8988T (cell line): Measurements from ENCODE around the gene MPHOSPH8.
"Not testable (repeated sequence)": the region's sequence is repeated elsewhere in the genome, so short reads cannot be mapped to it uniquely, and the experiment has no call there.

Source experiments
- DNase-seq: peaks from one replicate; pipeline ENCODE4 v3.0.0; 2011

The MPHOSPH8 gene

DNA sequence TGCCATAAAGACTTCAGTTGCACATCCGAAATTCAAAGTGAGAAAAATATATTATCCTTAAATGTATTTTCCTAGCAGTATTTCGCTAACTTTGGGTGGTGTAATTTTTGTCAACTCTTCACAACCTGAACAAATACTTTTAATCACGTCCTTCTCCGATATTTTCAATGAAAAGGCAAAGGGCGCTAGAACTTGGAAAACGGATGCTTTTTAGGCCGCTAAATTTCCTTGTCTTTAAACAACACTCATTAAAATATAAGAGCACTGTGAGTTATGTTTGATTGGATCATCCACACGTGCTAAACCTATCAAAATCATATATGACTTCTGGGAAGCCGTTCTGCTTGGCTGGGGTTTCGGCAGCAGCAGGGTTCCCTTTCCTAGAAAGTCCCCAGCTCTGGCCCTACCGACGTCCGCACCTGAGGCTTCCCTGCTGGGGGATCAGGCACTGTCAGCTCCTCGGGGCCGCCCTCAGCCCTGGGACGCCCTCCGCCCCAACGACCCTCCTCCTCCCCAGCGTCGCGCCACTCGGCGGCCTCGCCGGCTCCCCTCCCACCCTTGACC is 462 bp upstream of the MPHOSPH8 start:
- no peak for DNase-seq

DNA sequence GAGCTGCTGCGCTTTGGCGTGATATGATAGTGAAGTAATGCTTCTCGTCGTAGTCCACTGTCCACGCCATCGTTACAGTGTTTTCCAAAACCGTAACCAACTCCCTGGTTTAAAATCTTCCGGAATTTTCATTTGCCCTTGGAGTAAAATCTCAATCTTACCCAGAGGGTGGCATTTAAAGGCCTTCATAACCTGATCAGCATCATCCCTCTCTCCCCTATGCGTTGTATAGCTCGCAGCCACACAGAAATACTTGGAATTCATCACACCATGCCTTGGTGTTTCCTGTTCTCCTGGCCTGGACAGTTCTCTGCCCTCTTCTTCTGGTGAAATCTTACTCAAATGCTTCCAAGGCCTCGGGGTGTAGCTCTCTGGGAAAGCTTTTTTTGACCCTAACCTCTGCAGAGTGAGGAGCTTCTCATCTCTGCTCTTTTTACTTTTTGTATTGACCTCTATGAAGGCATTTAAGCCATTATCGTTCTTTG is 839 bp downstream of the MPHOSPH8 start:
- DNase-seq: no peak

DNA sequence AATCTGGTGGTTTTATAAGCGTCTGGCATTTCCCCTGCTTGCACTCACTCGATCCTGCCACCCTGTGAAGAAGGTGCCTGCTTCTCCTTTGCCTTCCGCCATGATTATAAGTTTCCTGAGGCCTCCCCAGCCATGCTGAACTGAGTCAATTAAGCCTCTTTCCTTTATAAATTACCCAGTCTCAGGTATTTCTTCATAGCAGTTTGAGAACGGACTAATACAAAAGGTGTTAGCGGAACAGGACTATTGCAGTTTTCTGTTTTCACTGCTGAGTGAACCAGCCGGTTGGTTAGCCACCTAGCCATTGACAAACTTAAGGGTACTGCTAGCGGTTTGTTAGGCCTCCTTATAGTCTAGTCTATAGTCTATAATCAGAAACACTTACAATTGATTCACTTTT is 2.5 kb downstream of the MPHOSPH8 start:
- not testable (repeated sequence) for DNase-seq

DNA sequence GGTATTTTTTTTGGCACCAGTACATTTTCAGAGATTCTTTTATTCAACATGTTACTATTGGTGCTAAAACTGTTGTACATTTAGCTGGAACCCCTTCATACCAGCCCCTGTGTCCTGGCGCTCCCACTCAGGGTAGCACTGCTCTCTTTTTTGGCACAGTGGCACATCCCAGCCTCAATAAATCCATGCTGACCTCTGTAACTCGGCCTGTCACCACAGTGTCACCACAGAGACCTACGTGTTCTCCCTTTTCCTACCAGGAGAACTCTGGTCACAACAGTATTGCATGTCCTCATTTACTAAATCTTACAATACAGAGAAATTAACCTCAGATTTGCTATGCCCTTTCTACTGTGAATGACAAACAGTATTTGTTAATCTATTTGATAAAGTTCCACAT is 10.2 kb downstream of the MPHOSPH8 start:
- no peak for DNase-seq

DNA sequence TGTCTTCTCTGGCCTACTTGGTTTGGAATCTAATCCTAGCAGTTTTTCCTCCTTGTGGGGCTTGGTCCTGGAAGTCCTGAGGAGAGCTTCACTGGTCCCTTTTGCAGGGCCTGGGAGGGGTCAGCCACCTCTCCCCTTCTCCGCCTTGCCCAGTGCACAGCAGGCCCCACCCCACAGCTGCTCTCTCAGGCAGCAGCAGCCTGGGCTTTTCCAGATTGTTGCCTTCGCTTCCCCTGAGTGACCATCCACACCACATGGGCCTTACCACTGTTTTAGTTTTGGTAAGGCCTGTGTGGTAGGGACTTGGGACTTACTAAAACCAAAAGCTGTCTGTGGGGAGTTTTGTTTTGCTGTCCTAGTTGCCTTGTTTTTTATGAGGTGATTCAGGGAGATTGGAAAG is 11.5 kb downstream of the MPHOSPH8 start:
- DNase-seq: no peak

DNA sequence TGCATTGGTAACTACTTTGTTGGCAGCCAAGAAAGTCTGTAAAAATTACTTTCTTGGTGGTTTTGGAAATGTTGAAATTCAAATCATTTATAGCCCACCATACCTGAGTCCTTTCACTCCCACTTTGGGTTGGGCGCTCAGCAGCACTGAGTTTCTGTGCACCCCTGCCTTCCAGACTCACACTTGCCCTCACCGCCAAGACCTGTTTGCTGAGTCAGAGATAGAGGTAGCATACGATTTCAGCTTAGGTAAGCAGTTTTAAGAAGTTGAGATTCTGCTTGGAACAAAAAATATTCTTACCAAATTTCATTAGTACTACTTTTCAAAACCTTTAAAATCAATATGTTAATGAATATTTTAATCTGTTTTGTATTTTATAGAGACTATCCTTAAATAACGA is 12.6 kb downstream of the MPHOSPH8 start:
- DNase-seq: no peak

DNA sequence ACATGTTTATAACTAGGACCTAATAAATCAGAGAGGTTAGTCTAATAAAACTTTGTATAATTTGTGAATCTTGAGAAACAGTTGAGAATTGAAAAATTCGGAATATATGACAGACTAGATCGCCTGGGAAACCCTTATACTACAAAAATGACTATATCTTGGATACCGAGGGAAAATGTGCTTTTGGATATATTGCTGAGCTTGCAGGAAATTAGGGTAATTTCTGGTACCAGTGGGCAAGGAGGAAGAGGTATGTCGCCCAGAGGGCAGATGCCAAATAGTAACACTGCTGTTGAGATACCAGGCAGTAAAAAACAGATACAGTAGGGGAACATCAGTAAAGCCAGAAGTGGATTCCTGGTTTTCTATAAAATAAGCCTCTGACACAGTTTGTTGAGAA is 17.3 kb downstream of the MPHOSPH8 start:
- DNase-seq: no peak

DNA sequence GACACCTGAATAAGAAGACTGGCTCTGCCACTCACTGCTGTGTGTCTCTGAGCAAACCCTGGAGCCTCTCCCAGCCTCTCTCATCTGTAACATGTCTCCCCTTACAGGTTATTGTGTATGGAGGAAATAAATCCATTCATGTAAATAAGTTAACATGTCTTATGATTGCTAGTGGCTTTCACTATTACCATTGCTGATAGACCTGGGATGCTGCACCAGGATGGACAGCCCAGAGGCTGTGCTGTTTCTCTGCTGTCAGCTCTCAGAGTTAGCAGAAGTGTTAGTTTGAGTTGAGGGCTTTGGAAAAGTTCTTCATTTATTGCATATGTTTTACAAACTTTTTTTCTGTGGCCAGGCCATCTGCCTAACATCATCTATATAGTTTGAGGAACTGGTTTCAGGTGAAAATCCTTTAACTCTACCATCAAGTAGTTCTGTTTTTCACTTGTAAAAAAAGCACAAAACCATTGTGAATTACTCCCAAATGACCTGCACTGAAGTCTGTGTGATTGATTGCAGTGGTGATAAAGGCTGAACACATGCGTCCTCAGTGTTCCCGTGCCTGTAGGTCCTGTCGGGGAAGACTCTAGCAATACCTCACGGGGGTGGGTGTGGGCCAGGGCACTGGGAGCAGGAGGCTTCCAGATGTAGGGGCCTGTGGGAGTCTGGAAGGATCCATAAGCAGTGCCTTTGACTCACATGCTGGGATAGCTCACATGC is 24.6 kb downstream of the MPHOSPH8 start:
- DNase-seq: no peak

DNA sequence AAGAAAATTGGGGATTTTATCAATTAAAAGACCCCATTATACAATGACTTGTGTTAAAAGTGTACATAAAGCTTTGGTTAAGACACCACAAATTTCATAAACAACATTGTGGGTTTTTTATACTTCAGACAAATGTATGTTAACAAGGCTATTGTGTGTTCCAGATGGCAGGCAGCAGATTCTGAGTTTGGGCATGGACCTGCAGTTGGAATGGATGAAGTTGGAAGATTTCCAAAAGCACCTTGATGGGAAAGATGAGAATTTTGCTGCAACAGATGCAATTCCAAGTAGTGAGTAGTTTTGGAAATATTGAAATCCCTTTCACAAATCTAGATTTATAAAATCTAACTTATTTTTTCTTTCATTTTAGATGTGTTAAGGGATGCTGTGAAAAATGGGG is 25.4 kb downstream of the MPHOSPH8 start:
- no peak for DNase-seq

DNA sequence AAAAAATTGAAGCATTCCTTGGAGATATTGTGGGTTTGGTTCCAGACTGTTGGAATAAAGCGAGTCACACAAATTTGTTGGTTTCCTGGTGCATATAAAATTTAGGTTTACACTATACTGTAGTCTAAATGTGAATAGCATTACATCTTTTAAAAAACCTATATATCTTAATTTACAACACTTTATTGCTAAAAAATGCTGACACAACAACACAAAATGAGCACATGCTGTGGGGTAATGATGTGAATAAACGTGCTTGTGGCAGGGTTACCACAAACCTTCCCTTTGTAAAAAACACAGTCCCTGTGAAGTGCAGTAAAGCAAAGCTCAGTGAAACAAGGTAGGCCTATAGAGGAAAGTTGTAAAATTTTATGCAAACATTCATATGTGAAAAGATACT is 27.7 kb downstream of the MPHOSPH8 start:
- DNase-seq: no peak

DNA sequence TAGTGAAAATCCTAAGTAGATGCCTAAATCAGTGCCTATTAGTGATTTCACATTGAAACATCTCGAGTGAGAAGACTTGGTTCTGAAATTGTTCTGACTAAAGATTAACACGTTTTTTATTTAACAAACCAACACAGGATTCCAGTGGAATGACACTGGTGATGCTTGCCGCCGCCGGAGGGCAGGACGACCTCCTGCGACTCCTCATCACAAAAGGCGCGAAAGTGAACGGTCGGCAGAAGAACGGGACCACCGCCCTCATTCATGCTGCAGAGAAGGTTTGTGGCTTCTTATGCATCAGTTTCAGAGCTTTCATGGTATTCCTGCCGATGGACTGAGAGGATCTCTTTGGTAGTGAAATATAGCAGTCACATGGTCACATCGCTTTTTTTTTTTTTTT is 28.1 kb downstream of the MPHOSPH8 start:
- no peak for DNase-seq

DNA sequence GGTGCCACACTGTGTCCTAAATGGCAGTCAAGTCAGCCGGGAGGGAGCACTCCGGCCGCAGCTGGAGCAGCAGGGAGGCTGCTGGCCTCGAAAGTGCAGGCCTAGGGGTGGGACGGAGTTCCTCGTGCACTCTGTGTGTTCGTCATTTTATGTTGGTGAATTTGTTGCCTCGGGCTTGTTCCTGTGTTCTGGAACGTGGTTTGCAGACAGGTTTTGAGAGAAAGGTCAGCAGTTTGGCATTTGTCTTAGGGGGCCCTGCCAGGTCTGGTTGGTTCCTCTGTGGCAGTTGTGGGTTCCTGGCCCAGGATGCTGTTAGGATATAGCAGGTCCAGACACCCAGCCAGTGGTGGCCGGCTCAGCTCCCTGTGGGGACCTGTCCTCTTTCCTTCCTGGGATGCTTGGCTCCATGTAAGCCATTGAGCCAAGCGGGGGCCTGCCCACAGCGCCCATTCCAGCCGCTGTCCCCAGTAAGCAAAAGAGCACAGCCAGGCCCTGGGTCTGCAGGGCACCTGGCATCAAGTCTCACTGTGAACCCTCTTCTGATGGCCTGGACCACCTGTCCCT is 30.0 kb downstream of the MPHOSPH8 start:
- DNase-seq: no peak

DNA sequence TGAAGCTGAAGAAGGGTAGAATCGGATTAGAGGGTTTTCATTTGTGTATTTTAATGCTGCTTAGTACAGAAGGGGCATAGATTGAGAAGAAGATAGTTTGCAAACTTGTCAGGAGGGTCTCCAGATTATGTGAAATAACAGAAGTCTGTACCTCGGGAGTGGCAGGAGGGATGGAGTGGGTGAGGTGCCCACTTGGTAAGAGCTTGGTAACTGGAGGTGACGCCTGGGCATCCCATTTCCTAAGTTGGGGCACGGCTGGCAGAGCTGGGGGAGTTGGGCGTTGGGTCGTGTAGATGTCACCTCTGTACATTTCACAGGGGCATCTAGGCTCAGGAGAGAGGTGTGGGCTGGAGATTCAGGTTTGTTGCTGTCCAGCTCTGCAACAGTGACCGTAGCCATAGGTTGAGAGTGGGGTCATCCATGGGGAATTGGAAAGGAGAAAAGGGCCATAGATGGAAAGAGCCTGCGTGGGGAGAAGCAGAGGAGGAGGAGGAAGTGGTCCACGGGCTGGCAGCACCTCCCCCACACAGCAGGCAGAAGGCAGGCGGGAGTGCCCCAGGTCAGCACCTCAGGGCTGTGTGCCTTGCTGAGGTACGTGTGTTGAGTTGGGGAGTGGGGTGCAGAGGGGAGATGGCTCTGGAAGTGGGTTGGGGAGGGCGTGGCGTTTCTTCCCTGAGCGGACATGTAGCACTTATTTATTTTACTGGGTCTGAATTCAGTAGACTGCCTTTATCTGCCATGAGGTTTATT is 31.2 kb downstream of the MPHOSPH8 start:
- no peak for DNase-seq

DNA sequence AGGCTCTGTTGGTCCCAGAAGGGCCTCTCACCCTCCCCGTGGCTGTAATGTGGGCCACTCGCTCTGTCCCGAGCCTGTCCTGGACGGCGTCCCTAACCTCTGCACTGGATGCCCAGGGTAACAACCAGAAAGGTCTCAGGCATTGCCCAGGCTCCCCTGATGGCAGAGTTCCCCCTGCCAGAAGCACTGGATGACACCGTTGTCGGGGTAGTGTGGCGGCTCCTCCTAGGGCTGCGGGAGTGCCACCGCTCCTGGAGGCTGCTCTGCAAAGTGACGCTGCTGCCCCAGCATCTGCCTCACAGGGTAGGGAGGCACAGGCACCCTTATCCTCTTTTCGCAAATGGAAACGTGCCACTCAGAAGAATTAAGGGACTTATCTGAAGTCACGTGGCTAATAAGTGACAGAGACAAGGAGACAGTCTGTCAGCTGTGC is 32.0 kb downstream of the MPHOSPH8 start:
- DNase-seq: no peak

DNA sequence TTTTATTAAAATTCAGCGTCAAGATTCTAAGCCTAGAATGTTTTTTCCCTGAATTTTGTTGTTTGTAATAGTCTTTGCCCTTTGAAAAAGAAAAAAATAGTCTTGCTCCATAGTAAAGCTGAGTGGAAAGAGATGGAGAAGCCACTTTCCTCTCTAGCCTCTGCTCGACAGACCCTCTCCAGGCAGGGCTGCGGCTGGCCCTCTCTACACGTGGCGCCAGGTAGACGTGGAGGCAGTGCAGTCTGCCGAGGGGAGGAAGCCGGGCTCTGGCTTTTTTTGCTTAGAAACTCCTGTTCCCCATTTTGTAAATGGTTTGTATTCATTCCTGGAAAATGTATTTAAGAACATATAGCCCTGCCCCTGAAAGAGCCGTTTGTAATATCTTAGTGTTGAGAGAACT is 35.3 kb downstream of the MPHOSPH8 start:
- DNase-seq: no peak

DNA sequence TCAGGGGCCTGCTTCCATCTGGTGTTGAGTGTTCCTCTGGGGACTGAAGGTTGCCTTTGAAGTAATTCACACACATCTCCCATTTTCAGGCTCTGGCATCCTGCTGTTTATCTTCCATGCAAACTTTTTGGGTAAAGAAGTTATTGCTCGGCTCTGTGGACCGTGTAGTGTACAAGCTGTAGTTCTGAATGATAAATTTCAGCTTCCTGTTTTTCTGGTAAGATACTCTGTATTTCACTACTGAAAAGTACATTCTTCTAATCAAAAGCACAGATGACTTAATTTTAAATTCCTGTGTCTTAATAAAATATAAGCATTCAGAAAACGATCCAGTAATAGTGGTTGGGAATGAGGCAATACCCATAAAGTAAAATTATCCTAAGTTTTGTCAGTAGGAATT is 36.7 kb downstream of the MPHOSPH8 start:
- DNase-seq: no peak

DNA sequence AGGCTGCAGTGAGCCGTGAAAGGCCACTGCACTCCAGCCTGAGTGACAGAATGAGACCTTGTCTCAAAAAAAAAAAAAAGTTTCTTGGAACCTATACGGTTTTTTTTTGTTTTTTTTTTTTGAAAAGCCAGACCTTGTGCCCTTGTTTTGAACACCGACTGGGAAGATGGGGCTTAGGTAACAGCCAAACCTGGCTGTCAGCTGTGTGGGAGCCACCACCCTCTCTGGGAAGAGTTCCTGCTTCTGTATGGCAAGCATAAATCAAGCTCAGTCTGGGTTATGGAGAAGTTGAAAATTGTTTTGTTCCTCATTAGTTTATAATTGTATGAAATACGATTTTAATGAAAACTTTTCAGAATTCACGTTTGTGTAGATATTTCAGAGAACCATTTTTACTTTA is 39.5 kb downstream of the MPHOSPH8 start:
- no peak for DNase-seq

DNA sequence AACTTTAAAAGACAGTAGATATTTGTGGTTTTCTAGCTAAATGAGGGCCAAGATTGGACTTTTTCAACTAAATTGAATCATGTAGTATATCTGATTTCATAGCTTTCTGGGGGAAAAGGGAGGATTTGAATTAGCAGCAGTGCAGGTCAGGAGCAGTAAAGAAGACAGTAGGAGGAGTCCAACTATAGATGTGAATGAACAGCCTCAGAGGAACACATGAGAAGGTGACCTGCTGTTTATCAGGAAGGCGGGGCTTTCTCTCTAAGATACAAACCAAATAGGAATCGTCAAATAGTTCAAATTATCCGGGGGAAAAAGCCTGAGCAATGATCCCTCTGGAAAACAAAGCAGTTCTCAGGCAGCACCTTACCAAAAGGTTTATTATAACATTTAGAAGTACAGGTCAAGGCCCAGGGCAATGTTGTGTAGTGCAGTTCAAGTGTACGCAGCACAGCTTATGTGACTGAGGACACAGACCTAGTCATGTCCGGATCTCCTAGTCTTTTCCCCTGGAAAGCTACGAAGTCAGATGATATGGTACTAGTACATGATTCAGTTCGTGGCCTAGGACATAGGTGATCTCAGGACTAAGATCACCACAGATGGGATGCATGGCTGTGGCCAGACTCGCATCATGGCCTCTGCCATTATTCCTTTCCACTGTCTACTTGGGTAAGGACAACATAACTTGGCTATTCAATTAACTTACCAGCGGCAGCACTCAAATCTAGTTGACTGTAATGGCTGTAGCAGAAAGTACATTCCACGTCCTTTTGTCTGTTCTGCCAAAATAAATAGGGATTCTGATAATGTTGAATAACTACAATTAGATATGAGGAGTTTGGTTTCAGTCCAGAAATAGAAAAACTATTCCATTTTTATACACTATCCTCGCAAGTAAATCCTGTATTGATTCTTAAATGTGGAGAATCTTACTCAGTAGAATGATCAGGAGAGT is 40.3 kb downstream of the MPHOSPH8 start:
- DNase-seq: no peak

DNA sequence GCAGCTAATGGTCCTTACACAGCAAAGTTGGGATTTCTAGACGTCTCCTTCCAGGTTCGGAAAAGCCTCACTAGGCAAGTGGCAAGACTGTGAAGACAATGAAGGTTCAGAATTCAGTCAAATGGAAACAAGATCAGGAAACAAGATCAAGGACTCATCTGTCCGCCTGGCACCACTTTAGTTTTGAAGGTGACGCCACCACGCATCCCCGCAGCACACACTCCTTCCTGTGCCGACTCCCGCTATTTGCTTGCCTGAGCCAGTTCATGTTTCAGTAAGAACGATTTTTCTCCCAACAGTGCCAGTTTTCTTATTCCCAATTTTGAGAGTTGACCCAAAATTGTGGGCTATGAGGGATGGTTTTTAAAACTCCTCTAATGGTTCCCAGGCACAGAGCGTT is 41.4 kb downstream of the MPHOSPH8 start:
- DNase-seq: no peak

DNA sequence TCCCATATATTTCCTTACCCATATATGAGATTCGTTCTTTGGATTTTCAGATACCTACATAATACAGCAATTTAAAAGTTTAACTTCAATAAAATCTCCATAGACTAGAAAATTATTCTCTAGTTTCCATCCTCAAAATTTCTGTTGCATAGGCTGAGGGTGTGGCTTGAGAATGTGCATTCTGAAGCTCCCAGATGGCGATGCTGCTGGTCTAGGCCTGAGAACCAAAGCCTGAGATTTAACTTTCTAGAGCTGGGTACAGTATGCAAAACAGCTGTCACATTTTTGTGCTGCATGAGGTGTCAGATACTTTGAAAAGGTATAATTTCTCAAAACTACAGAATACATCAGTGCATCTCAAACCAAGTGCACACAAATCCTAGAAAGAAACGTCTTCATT is 42.7 kb downstream of the MPHOSPH8 start:
- DNase-seq: no peak

DNA sequence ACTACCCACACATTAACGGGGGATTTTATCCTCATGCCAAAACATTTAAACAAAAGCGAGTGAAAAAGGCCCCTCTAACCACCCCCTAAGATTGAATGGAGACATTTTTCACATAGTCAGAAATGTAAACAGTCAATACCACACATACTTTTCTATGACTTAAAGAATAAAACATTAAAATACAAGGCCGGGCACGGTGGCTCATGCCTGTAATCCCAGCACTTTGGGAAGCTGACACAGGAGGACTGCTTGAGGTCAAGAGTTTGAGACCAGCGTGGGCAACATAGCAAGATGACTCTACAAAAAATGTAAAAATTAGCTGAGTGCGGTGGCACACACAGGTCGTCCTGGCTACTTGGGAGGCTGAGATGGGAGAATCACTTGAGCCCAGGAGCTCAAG is 47.3 kb downstream of the MPHOSPH8 start:
- DNase-seq: no peak

DNA sequence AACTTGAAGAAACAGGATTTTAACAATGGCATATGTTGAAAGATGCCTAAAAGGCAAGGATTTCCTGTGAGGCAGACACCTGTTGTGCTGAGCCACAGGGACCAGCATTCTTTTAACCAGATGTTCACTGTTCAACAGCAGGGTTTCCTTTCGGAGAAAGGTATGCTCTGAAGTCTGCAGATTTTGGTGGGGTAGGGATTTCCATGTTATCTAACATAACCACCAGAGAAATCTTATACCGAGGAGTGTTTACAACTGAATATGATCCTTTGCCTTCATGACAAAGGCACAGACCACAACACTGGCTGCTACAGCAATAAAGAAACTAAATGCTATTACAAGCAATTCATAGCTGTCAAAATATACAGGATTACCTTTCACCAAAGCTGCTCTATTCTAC is 48.1 kb downstream of the MPHOSPH8 start:
- DNase-seq: no peak

DNA sequence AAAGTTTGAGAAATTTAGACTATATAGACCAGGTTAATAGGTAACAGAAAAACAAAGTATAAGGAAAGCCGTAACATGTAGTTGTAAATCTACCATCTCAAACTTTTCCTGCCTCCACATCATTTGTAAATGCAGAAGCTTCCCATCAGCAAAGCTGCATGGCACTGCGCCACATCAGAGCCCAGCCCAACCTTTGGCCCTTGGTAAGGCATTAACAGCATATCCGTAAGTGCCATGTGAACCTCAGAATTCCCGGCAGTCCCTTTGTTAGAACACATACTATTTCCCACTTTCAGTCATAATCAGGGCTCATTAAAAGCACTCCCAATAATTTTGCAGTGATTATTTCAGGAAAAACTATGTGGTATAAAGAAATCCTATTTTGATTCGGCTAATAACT is 51.6 kb downstream of the MPHOSPH8 start:
- no peak for DNase-seq
